ENCODE data around the gene CLDN24. TPM values are rescaled to one million over a fixed set of nuclear protein-coding genes. Genes with fewer than 3 reads are reported as not detected.

Gene CLDN24
- total and polyA plus RNA-seq, 4 donors: 0.08 TPM; not detected in 3

DNA sequence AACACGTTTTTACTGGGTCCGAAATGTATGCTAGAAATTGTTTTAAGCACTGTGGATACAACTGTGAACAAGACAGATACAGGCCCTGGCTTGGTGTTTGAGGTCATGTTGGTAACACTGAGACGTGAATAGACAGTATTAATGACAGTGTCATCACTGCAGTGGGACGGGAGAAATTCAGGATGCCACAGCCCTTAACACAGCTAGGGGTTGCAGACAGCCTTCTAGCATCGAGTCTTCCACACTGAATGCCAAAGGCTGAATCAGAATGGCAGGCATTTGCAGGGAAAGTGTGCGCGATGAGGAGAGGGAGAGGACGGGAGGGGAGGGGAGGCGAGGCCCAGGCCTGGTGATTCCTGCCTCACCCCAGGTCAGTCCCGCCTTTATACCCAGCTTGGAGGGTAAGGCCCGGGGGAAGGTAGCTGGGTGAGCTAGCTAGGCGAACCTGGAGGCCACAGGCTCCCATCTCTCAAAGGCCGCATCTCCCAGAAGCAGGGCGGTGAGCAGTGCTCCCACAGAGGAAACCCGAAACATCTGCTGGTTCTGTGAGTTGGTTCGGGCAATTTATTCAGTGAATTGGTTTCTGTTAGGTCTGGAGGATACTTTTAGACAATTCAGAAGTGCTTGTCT, 44.1 kb upstream of the CLDN24 start:
- no peak for DNase-seq
- no peaks in the 10 kb centered on the region for H3K27me3 ChIP-seq (ENCODE audit: control insufficient read depth in 3 of 3, insufficient read depth in 3 of 3, low read length in 2 of 3)
- H3K36me3 ChIP-seq (ENCODE audit: control insufficient read depth in 4 of 4, insufficient read depth in 4 of 4, low read length in 4 of 4): no peaks in the 10 kb centered on the region
- no peak overlapping the region for H3K4me3 ChIP-seq
- TF ChIP-seq, protein P1, sequence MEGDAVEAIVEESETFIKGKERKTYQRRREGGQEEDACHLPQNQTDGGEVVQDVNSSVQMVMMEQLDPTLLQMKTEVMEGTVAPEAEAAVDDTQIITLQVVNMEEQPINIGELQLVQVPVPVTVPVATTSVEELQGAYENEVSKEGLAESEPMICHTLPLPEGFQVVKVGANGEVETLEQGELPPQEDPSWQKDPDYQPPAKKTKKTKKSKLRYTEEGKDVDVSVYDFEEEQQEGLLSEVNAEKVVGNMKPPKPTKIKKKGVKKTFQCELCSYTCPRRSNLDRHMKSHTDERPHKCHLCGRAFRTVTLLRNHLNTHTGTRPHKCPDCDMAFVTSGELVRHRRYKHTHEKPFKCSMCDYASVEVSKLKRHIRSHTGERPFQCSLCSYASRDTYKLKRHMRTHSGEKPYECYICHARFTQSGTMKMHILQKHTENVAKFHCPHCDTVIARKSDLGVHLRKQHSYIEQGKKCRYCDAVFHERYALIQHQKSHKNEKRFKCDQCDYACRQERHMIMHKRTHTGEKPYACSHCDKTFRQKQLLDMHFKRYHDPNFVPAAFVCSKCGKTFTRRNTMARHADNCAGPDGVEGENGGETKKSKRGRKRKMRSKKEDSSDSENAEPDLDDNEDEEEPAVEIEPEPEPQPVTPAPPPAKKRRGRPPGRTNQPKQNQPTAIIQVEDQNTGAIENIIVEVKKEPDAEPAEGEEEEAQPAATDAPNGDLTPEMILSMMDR (IDR thresholded peaks at IDR 0.05; ENCODE audit: control extremely low read depth, extremely low read depth): no peak
- 91 to 95% methylated on average over 16 of the region's 16 CpGs for WGBS, 2 donors
- no peak overlapping the region for H3K27ac ChIP-seq (ENCODE audit: low read depth in 1 of 2, low read length in 1 of 2)
- no peak overlapping the region for H3K9ac ChIP-seq (ENCODE audit: insufficient read depth in 1 of 2, low read length in 2 of 2)
- ATAC-seq (ENCODE audit: insufficient read depth, low FRiP score): no peak
- H3K4me1 ChIP-seq (ENCODE audit: control insufficient read depth in 5 of 5, insufficient read depth in 5 of 5, low read length in 5 of 5): no peaks in the 10 kb centered on the region
- H3K9me3 ChIP-seq (ENCODE audit: control insufficient read depth in 4 of 4, insufficient read depth in 3 of 4, low read length in 3 of 4): peaks cover 0 to 3% (median 0%) of the 10 kb centered on the region in 4 donors

DNA sequence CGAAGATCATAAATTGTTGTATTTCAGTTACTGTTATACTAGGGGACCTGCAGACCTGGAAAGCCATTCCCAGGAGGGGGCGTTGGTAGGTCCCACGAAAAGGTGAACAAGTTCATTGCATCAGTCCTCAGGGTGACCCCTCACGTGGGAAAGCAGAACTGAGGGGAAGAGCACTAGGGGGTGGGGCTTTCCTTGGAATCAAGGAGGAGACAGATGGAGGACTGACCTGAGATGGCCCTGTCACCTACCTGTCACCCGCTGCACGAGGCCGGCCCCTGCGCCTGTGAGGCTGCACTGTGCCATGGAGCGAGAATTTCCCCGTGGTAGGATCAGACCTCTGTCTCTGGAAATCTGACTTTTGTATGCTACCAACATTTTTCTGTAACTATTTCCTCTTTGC, 41.8 kb upstream of the CLDN24 start:
- WGBS, 2 donors: 75 to 76% methylated on average over 10 of the region's 10 CpGs
- H3K9ac ChIP-seq (ENCODE audit: insufficient read depth in 1 of 2, low read length in 2 of 2): no peak overlapping the region
- no peak for ATAC-seq (ENCODE audit: insufficient read depth, low FRiP score)
- H3K27me3 ChIP-seq (ENCODE audit: control insufficient read depth in 3 of 3, insufficient read depth in 3 of 3, low read length in 2 of 3): no peaks in the 10 kb centered on the region
- peaks cover 0 to 3% (median 0%) of the 10 kb centered on the region in 4 donors for H3K9me3 ChIP-seq (ENCODE audit: control insufficient read depth in 4 of 4, insufficient read depth in 3 of 4, low read length in 3 of 4)
- DNase-seq: no peak
- no peak overlapping the region for H3K27ac ChIP-seq (ENCODE audit: low read depth in 1 of 2, low read length in 1 of 2)
- no peaks in the 10 kb centered on the region for H3K4me1 ChIP-seq (ENCODE audit: control insufficient read depth in 5 of 5, insufficient read depth in 5 of 5, low read length in 5 of 5)
- H3K4me3 ChIP-seq: no peak overlapping the region
- no peaks in the 10 kb centered on the region for H3K36me3 ChIP-seq (ENCODE audit: control insufficient read depth in 4 of 4, insufficient read depth in 4 of 4, low read length in 4 of 4)
- TF ChIP-seq, protein P1 (IDR thresholded peaks at IDR 0.05; ENCODE audit: control extremely low read depth, extremely low read depth): no peak

DNA sequence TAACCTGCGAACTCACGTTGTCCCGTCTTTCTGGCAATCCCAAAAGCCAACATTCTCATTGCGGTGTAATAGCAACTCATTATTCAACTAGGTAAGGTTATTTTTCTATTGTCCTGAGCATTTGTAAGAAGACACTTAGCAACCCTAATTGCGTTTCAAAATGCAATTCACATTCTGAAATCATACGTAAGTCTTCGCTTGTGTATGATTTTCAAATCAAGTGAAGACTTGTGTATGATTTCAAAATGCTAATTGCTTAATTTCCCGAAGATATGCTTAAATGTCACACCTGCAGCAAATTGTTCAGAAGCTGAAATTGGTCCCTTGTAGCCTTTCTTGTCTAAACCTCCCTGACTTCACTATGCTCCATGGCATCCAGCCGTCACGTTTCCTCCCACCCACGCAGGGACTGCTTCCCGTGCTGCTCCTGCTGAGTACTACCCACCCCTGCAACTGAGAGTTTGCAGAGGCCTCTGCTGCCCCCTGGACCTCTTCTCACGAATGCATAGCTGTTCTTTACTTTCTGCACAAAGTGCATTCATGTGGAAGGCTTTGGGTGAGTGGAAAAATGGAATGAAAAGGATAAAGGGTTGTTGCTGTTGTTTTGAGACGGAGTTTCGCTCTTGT, 40.8 kb upstream of the CLDN24 start:
- Histone ChIP-seq H3K4me1 (ENCODE audit: control insufficient read depth in 5 of 5, insufficient read depth in 5 of 5, low read length in 5 of 5) (no peaks in the 10 kb centered on the region), H3K9me3 (ENCODE audit: control insufficient read depth in 4 of 4, insufficient read depth in 3 of 4, low read length in 3 of 4) (peaks cover 0 to 3% (median 0%) of the 10 kb centered on the region in 4 donors), H3K4me3 (no peak overlapping the region), H3K36me3 (ENCODE audit: control insufficient read depth in 4 of 4, insufficient read depth in 4 of 4, low read length in 4 of 4) (no peaks in the 10 kb centered on the region), H3K27me3 (ENCODE audit: control insufficient read depth in 3 of 3, insufficient read depth in 3 of 3, low read length in 2 of 3) (no peaks in the 10 kb centered on the region), H3K27ac (ENCODE audit: low read depth in 1 of 2, low read length in 1 of 2) (no peak overlapping the region), H3K9ac (ENCODE audit: insufficient read depth in 1 of 2, low read length in 2 of 2) (no peak overlapping the region)
- TF ChIP-seq, protein P1 (IDR thresholded peaks at IDR 0.05; ENCODE audit: control extremely low read depth, extremely low read depth): no peak
- peak in 1 of 3 donors; percentile 29 for DNase-seq
- 70 to 76% methylated on average over 15 of the region's 15 CpGs for WGBS, 2 donors
- no peak for ATAC-seq (ENCODE audit: insufficient read depth, low FRiP score)

Data from lung (tissue), 12 donors.